ENCODE results near the gene ACAD11.

DNA sequence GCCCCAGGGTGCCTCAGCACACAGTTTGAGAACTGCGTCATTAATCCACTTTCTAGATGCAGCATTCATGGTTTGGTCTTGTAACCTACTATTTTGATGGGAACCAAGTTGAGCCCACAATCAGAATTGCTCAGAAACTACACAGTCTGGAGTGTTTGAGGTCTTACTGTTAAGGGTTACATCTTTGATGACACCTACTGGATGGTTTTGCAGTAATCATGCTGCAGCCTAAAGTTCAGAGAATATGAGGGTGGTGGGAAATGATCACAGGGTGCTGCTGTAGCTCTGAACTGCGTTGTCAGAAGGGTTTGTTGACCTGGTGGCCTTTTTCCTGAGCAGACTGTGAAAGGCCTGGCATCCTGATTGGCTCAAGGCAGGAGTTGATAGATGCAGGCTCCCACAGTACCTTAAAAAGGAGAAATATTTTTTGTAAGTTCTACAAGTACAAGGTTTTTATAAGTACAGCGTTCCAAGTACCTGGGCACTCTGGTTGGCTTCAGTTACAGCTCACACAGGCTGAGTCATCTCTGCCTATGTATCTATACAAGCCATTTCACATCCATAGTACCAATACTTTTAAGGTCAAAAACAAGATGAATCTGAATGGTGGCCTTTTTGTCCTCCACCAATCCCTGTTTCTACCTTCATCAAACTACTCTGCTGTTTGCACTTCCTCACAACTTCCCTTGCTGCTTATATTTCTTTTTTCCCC lies 123.0 kb downstream of the ACAD11 start:
- TF ChIP-seq, protein P1, sequence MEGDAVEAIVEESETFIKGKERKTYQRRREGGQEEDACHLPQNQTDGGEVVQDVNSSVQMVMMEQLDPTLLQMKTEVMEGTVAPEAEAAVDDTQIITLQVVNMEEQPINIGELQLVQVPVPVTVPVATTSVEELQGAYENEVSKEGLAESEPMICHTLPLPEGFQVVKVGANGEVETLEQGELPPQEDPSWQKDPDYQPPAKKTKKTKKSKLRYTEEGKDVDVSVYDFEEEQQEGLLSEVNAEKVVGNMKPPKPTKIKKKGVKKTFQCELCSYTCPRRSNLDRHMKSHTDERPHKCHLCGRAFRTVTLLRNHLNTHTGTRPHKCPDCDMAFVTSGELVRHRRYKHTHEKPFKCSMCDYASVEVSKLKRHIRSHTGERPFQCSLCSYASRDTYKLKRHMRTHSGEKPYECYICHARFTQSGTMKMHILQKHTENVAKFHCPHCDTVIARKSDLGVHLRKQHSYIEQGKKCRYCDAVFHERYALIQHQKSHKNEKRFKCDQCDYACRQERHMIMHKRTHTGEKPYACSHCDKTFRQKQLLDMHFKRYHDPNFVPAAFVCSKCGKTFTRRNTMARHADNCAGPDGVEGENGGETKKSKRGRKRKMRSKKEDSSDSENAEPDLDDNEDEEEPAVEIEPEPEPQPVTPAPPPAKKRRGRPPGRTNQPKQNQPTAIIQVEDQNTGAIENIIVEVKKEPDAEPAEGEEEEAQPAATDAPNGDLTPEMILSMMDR (IDR thresholded peaks at IDR 0.05) = no peak
- no peak for TF ChIP-seq EZH2phosphoT487 (IDR thresholded peaks at IDR 0.05)
- TF ChIP-seq EZH2 (IDR thresholded peaks at IDR 0.05) = no peak
